HEK293 (cell line): Measurements from ENCODE around the gene SNTG2.

Source experiments
- CTCF ChIA-PET: fragments of 350-600 bp; formaldehyde crosslinking; extraction: SDS; loops from one replicate; lab custom pipeline; 2021; ENCODE audit warnings: antibody characterized with exemption; lab: Yijun Ruan, JAX
- POLR2A ChIA-PET: fragments of 300-600 bp; formaldehyde crosslinking; extraction: SDS; loops from one replicate; lab custom pipeline; 2020; ENCODE audit warnings: antibody characterized with exemption, inconsistent platforms; lab: Yijun Ruan, JAX
- H3K27ac ChIP-seq: fragments of 200-500 bp; sonication (Bioruptor generic); 2 replicates; pipeline ENCODE4 v1.5.1; 2014; ENCODE audit warnings: low read depth, low read length, control low read depth, inconsistent platforms; ENCODE audit errors: extremely low read depth
- H3K36me3 ChIP-seq, 2 experiments: fragments of 200-500 bp in 1 of 2; sonication (Bioruptor generic) in 1 of 2; 1 replicate in 1 of 2; 2 replicates in 1 of 2; pipeline ENCODE4 v1.5.1; 2014 to 2017; ENCODE audit warnings: inconsistent platforms in 2 of 2, low read length in 2 of 2; ENCODE audit not compliant: control insufficient read depth in 2 of 2, insufficient read depth in 1 of 2
- H3K4me1 ChIP-seq: fragments of 200-500 bp; sonication (Bioruptor generic); 2 replicates; pipeline ENCODE4 v1.5.1; 2014; ENCODE audit warnings: mild to moderate bottlenecking, low read length, inconsistent platforms; ENCODE audit not compliant: control insufficient read depth, insufficient read depth
- H3K4me3 ChIP-seq: 2 replicates; pipeline ENCODE4 v1.5.1; 2011; ENCODE audit warnings: low read depth, mild to moderate bottlenecking, control low read depth, low read length, moderate library complexity
- H3K9me3 ChIP-seq: fragments of 200-500 bp; sonication (Bioruptor generic); 2 replicates; pipeline ENCODE4 v1.5.1; 2014; ENCODE audit warnings: low read depth, low read length, inconsistent platforms; ENCODE audit not compliant: control insufficient read depth, insufficient read depth
- IKZF3 ChIP-seq: fragments of 450-650 bp; IDR thresholded peaks from 2 replicates; pipeline ENCODE4 v1.5.0; 2018; ENCODE audit warnings: missing biosample characterization, mild to moderate bottlenecking, missing genetic modification characterization, moderate library complexity
- PRDM2 ChIP-seq: fragments of 450-650 bp; formaldehyde crosslinking; IDR thresholded peaks from 2 replicates; pipeline ENCODE4 v1.5.1; 2016; ENCODE audit warnings: missing biosample characterization, missing genetic modification characterization, borderline replicate concordance
- SALL2 ChIP-seq: fragments of 450-650 bp; formaldehyde crosslinking; IDR thresholded peaks from 2 replicates; pipeline ENCODE4 v1.5.0; 2017; ENCODE audit warnings: missing biosample characterization, mild to moderate bottlenecking, missing genetic modification characterization, borderline replicate concordance
- SP3 ChIP-seq: fragments of 450-650 bp; formaldehyde crosslinking; IDR thresholded peaks from 2 replicates; pipeline ENCODE4 v1.5.1; 2016; ENCODE audit warnings: missing biosample characterization, missing genetic modification characterization
- TCF7L2 ChIP-seq: IDR thresholded peaks from 2 replicates; pipeline ENCODE4 v1.6.1; 2011; ENCODE audit warnings: low read depth, mild to moderate bottlenecking, inconsistent platforms, low read length, moderate library complexity, borderline replicate concordance
- ZBTB20 ChIP-seq: fragments of 450-650 bp; formaldehyde crosslinking; IDR thresholded peaks from 2 replicates; pipeline ENCODE4 v1.5.1; 2016; ENCODE audit warnings: missing biosample characterization, missing genetic modification characterization
- ZBTB48 ChIP-seq: fragments of 450-650 bp; formaldehyde crosslinking; IDR thresholded peaks from 2 replicates; pipeline ENCODE4 v1.5.1; 2016; ENCODE audit warnings: missing biosample characterization, missing genetic modification characterization
- ZEB2 ChIP-seq: fragments of 450-650 bp; formaldehyde crosslinking; IDR thresholded peaks from 2 replicates; pipeline ENCODE4 v1.5.1; 2016; ENCODE audit warnings: missing biosample characterization, missing genetic modification characterization
- ZFHX2 ChIP-seq: fragments of 450-650 bp; formaldehyde crosslinking; conservative IDR thresholded peaks from 2 replicates; pipeline ENCODE4 v1.5.1; 2016; ENCODE audit warnings: missing biosample characterization, missing genetic modification characterization
- ZNF114 ChIP-seq: fragments of 450-650 bp; formaldehyde crosslinking; IDR thresholded peaks from 2 replicates; pipeline ENCODE4 v1.5.0; 2017; ENCODE audit warnings: missing biosample characterization, missing genetic modification characterization
- ZNF302 ChIP-seq: fragments of 450-650 bp; formaldehyde crosslinking; IDR thresholded peaks from 2 replicates; pipeline ENCODE4 v1.5.1; 2016; ENCODE audit warnings: missing biosample characterization, missing genetic modification characterization, low read depth
- ZNF362 ChIP-seq: fragments of 450-650 bp; formaldehyde crosslinking; IDR thresholded peaks from 2 replicates; pipeline ENCODE4 v1.5.1; 2016; ENCODE audit warnings: missing biosample characterization, missing genetic modification characterization
- ZNF398 ChIP-seq: fragments of 450-650 bp; formaldehyde crosslinking; IDR thresholded peaks from 2 replicates; pipeline ENCODE4 v1.5.1; 2017; ENCODE audit warnings: missing biosample characterization, missing genetic modification characterization
- ZNF416 ChIP-seq: fragments of 450-650 bp; formaldehyde crosslinking; IDR thresholded peaks from 2 replicates; pipeline ENCODE4 v1.5.1; 2016; ENCODE audit warnings: missing biosample characterization, missing genetic modification characterization
- ZNF433 ChIP-seq: fragments of 450-650 bp; formaldehyde crosslinking; IDR thresholded peaks from 2 replicates; pipeline ENCODE4 v1.5.1; 2016; ENCODE audit warnings: missing biosample characterization, missing genetic modification characterization, low read depth
- ZNF529 ChIP-seq: fragments of 450-650 bp; formaldehyde crosslinking; IDR thresholded peaks from 2 replicates; pipeline ENCODE4 v1.5.1; 2017; ENCODE audit warnings: missing genetic modification characterization, missing biosample characterization; ENCODE audit not compliant: insufficient replicate concordance
- ZNF555 ChIP-seq: fragments of 450-650 bp; formaldehyde crosslinking; conservative IDR thresholded peaks from 2 replicates; pipeline ENCODE4 v1.5.1; 2017; ENCODE audit warnings: missing biosample characterization, mild to moderate bottlenecking, missing genetic modification characterization, inconsistent platforms
- ZNF558 ChIP-seq: fragments of 450-650 bp; formaldehyde crosslinking; IDR thresholded peaks from 2 replicates; pipeline ENCODE4 v1.5.1; 2016; ENCODE audit warnings: missing biosample characterization, missing genetic modification characterization
- ZNF626 ChIP-seq: fragments of 450-650 bp; sonication (Bioruptor Pico); formaldehyde crosslinking; IDR thresholded peaks from 2 replicates; pipeline ENCODE4 v1.5.1; 2018; ENCODE audit warnings: missing biosample characterization, missing genetic modification characterization, inconsistent platforms
- ZNF76 ChIP-seq: fragments of 450-650 bp; formaldehyde crosslinking; IDR thresholded peaks from 2 replicates; pipeline ENCODE4; 2016; ENCODE audit warnings: low read depth, missing biosample characterization, missing genetic modification characterization, borderline replicate concordance
- ZNF768 ChIP-seq: fragments of 450-650 bp; formaldehyde crosslinking; IDR thresholded peaks from 2 replicates; pipeline ENCODE4 v1.5.1; 2018; ENCODE audit warnings: missing biosample characterization, mild to moderate bottlenecking, missing genetic modification characterization
- ZNF785 ChIP-seq: fragments of 450-650 bp; formaldehyde crosslinking; IDR thresholded peaks from 2 replicates; pipeline ENCODE4 v1.5.1; 2016; ENCODE audit warnings: missing biosample characterization, missing genetic modification characterization
- ZNF791 ChIP-seq: fragments of 450-650 bp; formaldehyde crosslinking; IDR thresholded peaks from 2 replicates; pipeline ENCODE4 v1.5.1; 2016; ENCODE audit warnings: missing biosample characterization, missing genetic modification characterization
- ZNF830 ChIP-seq: fragments of 450-650 bp; IDR thresholded peaks from 2 replicates; pipeline ENCODE4 v1.5.0; 2018; ENCODE audit warnings: missing biosample characterization, missing genetic modification characterization, low read depth, mild to moderate bottlenecking, moderate library complexity

Gene SNTG2

GRCh38 chr2:926896-927295 lies 23.8 kb upstream of the SNTG2 start (continued):
- TF ChIP-seq ZNF555 (no peak), ZNF302 (tag by site-specific recombination) (no peak), IKZF3 (tag by site-specific recombination) (no peak), ZNF398 (tag by site-specific recombination) (no peak), ZNF416 (tag by site-specific recombination) (no peak), ZNF830 (tag by site-specific recombination) (no peak), ZNF558 (tag by site-specific recombination) (no peak)

GRCh38 chr2:929011-929735 lies 21.5 kb upstream of the SNTG2 start:
- H3K36me3 ChIP-seq, result no peaks in the 10 kb centered on the region
- H3K9me3 ChIP-seq, result no peaks in the 10 kb centered on the region
- TF ChIP-seq TCF7L2, result no peak
- no peak for TF ChIP-seq ZNF785 (tag by site-specific recombination)
- TF ChIP-seq ZBTB48, result no peak
- no peak for TF ChIP-seq ZNF791 (tag by site-specific recombination)
- no peak for TF ChIP-seq PRDM2 (tag by site-specific recombination)
- TF ChIP-seq ZNF626 (tag by site-specific recombination), result no peak
- no peak for TF ChIP-seq ZNF362 (tag by site-specific recombination)
- TF ChIP-seq SP3 (tag by site-specific recombination), result no peak
- no peak for TF ChIP-seq ZNF768 (tag by site-specific recombination)
- no peak for TF ChIP-seq ZNF529 (tag by site-specific recombination)
- no peak for TF ChIP-seq ZBTB20 (tag by site-specific recombination)
- TF ChIP-seq ZFHX2, result no peak
- TF ChIP-seq SALL2 (tag by site-specific recombination), result no peak
- TF ChIP-seq ZNF76 (tag by site-specific recombination), result no peak
- TF ChIP-seq ZNF114 (tag by site-specific recombination), result no peak
- no peak for TF ChIP-seq ZNF433
- no peak for TF ChIP-seq ZEB2 (tag by site-specific recombination)
- no peaks in the 10 kb centered on the region for H3K4me1 ChIP-seq
- H3K27ac ChIP-seq, result no peak overlapping the region
- POLR2A ChIA-PET, result no interaction called here
- CTCF ChIA-PET, result interaction anchor here (0.7 kb wide), 2 partner anchors 75 to 372 kb away, joined by 3 read pairs; no protein-coding TSS in a partner anchor
- H3K4me3 ChIP-seq, result no peak overlapping the region
